CD4-positive, alpha-beta T cell treated with Interleukin-6 at 100 ng/mL for 8 hours (primary cell): Measurements from ENCODE around the gene ZNF384.

Experiments used
- DNase-seq: peaks from one replicate; pipeline ENCODE4 v3.0.0-alpha.2; 2020; ENCODE audit warnings: mixed read lengths, low spot score

Gene ZNF384

GRCh38 chr12:6653987-6654386, 35.2 kb downstream of the ZNF384 start:
- no peak for DNase-seq

DNA sequence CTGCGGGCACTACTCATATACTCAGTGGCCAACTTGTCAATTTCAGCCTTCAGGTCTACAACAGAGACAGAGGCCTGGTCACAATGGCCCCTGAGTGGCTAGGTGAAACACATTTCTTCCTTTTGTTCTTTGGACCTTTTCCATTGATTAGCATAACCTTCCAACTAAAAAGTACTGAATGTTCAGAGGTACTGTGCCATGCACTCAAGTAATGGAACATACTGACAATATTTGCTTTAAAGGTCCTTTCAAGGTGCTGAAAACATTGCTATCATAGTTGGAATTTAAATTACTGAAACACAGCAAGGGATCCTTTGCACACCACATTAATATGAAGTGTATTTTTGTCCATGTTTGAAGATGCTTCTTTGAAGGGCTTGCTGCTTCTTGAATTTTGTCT, 35.8 kb downstream of the ZNF384 start:
- DNase-seq = no peak

- DNase-seq = no peak
Observed at GRCh38 chr12:6652391-6652790, 36.8 kb downstream of the ZNF384 start.

DNA sequence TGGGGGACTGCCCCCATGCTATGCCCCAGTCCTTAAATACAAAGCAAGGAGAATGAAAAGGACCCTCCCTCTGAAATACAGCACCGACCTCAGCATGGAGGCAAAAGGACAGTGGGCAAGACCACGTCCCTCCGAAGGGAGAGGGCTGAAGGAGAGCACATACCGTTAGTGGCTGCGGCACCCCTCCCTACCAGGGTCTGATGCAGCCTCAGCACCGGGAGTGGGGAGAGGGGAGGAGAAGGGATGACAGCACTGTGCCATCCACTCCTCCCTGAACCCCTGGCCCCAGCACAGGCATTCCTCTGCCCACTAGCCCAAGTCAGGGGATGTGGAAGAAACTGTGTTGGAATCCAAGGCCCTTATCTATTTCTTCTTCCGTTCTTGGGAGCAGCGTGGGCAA, 38.3 kb downstream of the ZNF384 start:
- no peak for DNase-seq

GRCh38 chr12:6647083-6647604, 42.0 kb downstream of the ZNF384 start, which contains the start of gene ACRBP:
Gene ACRBP (minus strand): TSS chr12:6647432. CDS start chr12:6647366, 66 bp downstream.
- DNase-seq = no peak

DNA sequence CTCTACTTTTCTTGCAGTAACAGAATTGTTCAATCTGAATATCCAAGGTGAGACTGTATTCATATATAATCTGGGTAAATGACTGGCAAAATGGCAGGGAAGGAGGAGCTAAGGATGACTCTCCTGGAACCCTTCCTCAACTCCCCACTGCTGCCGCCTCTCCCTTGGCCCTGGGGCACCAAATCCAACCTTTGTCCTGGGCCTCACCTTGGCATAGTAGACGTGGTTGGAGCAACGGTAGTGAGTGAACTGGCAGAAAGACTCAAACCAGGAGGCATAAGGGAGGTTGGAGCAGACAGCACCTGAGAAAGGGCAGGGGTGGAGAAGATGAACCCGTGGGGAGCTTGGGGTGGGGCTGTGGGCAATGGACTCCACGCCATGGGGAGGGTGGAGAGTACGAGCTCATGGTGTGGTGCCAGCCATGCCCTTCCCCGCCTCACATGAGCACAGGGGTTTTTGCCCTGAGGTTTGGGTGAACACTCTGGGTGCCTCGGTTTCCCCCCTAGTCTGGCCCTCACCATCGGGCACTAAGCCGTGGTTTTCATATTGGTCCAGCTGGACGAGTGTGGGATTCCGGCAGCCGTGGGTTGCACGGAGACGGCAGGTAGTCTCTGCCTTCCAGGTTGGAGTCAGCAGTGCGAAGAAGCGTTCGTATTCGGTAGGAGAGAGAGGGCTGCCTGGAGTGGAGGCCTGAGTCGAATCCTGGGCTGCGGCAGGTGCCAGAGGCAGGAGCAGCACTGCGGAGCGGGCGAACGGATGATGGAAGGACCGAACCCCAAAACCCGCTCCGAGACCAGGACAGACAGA, 42.7 kb downstream of the ZNF384 start:
- no peak for DNase-seq

DNA sequence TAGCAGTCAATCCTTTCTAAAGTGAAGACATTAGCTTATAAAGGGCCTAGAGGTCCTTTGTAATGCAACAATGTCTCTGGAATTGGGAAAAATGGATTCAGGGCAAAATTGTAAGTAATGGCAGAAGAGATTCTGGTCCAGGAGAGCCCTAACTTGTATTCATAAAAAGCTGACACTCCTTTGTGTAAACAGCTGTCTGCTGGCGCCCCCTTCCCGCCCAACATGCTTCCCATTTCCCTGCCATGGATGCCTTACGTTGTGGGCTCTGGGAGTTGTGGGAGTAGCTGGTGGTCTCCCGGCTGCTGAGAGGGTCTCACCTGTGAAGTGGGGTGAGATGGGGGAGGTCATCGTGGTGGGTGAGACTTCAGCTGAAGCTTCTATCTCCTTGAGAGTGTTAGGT, 44.3 kb downstream of the ZNF384 start:
- DNase-seq = no peak

- no peak for DNase-seq
Observed at GRCh38 chr12:6644257-6644596, 44.9 kb downstream of the ZNF384 start.

DNA sequence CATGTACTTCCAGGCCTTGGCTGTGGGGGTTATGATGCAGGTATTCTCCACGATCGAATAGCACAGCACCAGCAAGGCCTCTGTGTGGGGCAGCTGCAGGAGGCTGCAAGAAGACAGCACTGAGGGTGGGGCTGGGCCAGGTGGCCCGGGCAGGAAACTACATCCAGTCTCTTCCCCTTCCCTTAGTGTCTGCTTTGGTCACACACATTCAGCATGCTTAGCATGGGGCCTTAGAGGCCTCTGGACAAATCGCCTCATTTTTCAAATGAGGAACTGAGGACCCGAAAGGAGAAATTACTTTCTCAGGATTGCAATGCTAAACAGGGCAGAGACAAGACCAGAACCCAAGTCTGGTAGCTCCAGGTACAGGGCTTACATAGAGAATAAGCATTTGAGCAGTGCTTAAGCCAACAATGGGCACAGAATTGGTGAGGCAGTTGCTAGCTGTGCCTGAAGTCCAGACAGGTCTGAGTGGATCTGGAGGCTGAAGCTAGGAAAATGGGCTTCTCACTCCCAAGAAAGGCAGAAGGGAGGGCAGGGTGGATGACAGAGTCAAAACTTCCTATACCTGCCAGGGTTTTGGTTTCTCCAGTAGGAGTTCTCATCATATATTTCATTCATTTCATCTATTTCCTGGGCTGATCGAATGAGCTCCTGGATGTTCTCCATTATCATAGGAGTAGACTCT, 45.5 kb downstream of the ZNF384 start:
- DNase-seq = no peak

DNA sequence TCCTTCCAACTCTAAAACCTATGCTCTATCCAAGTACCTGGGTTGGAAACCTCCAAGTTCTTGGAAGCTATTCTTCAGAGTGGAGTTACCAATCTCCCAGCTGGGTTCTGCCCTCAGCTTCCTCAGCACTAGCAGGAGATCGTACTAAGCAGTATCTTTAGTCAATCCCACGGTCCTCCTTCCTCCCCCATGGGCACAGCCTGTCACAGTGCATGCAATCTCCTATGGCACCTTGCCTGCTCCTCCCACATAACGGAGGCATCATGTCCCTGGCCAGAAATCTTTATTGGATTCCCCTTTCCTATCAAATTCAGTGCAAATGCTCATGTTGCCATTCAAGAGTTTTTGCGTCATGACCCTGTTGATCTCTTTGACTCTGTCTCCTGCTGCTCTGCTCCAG, 48.0 kb downstream of the ZNF384 start:
- DNase-seq = no peak

GRCh38 chr12:6640497-6640896, 48.7 kb downstream of the ZNF384 start:
- no peak for DNase-seq

- DNase-seq = no peak
Observed at GRCh38 chr12:6639151-6639801, 49.9 kb downstream of the ZNF384 start.

GRCh38 chr12:6638305-6638704, 50.9 kb downstream of the ZNF384 start:
- no peak for DNase-seq

- peak; percentile 26 for DNase-seq
Observed at GRCh38 chr12:6635856-6636531, 53.2 kb downstream of the ZNF384 start, which contains the start of gene LPAR5. Gene LPAR5 (minus strand): TSS chr12:6635959. CDS start chr12:6621248, 14,711 bp downstream.

DNA sequence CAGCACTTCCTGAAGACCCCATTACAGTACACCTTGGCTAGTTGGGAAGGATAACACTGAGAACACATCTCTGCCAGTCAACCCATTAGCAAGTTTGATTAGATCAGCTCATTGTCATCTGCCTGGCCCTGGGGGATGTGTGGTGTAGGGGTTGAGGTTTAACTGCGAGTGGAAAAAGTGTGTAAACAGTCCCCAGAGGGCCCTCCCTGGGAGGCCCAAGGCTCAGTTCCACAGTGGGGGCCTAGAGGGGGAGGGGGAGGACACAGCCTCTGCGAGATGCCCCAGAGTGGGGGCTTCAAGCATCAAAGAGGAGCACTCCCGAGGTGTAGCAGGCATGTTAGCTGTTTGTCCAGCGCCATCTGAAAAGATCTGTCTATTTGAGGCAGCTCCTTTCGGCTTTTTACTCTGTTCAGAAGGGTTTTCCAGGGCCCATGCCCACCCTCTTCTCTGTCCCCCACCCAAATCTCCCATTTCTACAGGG, 53.8 kb downstream of the ZNF384 start:
- DNase-seq = peak; percentile 29

- peak; percentile 74 for DNase-seq
Observed at GRCh38 chr12:6632026-6632983, 56.9 kb downstream of the ZNF384 start.

DNA sequence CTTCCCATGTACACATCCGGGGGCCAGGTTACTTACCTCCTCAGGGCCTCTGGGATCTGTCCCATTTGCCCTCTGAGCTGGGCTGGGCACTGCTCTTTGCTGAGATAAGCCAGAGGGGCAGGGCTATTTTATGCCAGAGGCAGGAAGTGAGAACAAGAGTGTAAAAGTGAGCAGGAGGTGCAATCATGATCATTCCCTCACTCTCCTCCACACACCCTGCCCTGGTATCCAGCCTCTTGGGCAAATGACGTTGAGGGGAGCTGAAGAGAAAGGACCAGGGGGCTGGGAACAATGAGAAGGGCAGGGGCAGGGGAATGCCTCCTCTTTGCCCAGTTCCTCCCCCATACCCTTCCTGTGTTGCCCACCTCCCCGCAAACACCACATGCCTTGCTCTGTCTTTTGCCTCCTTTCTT, 57.6 kb downstream of the ZNF384 start:
- DNase-seq = no peak

DNA sequence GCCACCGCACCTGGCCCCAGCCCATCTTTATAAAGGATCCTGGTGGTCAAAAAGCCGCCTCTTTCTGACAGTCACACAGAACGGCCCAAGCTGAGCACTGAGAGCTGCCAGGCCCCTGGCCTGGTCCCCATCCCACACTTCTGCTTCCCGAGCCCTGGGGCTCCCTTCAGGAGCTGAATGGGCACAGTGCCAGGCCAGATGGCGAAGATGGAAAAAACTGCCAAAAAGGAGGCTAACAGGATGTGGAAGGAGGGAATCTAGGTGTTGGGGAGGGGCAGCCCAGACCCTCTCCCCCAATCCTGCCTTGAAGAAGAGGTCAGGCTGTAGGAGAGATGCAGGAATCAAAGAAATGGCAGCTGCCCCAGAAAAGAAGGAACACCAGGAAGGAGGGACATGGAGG, 58.4 kb downstream of the ZNF384 start:
- no peak for DNase-seq

DNA sequence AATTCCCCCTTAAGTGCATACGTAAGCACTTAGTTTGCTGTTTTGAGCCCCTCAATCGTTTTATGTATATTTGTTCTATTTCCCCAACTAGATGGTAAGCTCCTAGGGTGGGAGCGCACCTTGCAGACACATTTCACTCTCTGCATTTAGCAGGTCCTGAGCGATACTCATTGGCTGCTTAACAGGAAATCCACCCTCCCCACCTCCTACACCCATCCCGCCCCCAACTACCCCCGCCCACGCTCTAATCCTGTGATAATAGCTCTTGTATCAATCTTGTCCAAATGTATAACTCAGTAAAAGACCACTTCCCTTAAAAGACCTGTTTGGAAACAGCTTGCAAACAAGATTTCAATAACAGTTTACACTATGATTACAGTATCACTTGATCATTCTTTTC, 61.6 kb downstream of the ZNF384 start:
- peak; percentile 63 for DNase-seq

GRCh38 chr12:6626654-6627283, 62.4 kb downstream of the ZNF384 start:
- no peak for DNase-seq
